ENCODE results near the gene XRCC1. TPM values are rescaled to one million over a fixed set of nuclear protein-coding genes. Genes with fewer than 3 reads are reported as not detected.

XRCC1 gene
- total RNA-seq, 6 experiments from 2014 or later, result 5.5 to 8.4 (median 7.5) TPM

DNA sequence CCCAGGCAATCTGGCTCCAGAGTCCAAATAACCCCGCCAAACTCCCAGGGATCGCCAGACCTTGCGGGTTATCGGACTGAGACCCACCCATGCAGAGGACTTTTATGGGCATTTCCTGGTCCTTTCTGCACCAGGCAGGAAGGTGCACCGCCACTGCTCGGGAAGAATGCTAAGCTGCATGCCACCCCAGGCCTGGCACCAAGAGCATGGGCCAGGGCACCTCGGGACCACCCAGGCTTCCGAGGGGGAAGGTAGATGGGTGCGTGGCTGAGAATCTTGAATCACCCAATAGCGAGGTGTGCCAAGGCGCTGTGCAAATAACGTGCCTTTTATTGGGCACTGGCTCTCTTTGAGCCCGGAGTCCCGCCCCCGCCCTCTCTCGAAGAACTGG lies 42.8 kb downstream of the XRCC1 start:
- Histone ChIP-seq H3K36me3 (no peaks in the 10 kb centered on the region), H3K27me3 (no peaks in the 10 kb centered on the region), H3K4me1 (peaks cover 0 to 8% (median 1%) of the 10 kb centered on the region in 4 donors), H3K9me3 (no peaks in the 10 kb centered on the region), H3K27ac (peak overlapping the region; percentile 64 to 77 (median 76)), H3K4me3 (peak overlapping the region; percentile 54 to 65 (median 65))
- intact Hi-C loops (cut with DNase I), result no loop called here
- DNase-seq (peak in 2 of 3 donors; percentile 63 to 77), ATAC-seq (peak in 3 of 4 donors; percentile 7 to 29 (median 21))
- WGBS (ENCODE audit: insufficient coverage, low coverage, low lambda C conversion rate, missing lambda C conversion rate), result 1% methylated on average over 14 of the region's 16 CpGs
- TF ChIP-seq POLR2A (IDR thresholded peaks at IDR 0.05), result no peak
- TF ChIP-seq, protein P1, sequence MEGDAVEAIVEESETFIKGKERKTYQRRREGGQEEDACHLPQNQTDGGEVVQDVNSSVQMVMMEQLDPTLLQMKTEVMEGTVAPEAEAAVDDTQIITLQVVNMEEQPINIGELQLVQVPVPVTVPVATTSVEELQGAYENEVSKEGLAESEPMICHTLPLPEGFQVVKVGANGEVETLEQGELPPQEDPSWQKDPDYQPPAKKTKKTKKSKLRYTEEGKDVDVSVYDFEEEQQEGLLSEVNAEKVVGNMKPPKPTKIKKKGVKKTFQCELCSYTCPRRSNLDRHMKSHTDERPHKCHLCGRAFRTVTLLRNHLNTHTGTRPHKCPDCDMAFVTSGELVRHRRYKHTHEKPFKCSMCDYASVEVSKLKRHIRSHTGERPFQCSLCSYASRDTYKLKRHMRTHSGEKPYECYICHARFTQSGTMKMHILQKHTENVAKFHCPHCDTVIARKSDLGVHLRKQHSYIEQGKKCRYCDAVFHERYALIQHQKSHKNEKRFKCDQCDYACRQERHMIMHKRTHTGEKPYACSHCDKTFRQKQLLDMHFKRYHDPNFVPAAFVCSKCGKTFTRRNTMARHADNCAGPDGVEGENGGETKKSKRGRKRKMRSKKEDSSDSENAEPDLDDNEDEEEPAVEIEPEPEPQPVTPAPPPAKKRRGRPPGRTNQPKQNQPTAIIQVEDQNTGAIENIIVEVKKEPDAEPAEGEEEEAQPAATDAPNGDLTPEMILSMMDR (IDR thresholded peaks at IDR 0.05), result no peak

DNA sequence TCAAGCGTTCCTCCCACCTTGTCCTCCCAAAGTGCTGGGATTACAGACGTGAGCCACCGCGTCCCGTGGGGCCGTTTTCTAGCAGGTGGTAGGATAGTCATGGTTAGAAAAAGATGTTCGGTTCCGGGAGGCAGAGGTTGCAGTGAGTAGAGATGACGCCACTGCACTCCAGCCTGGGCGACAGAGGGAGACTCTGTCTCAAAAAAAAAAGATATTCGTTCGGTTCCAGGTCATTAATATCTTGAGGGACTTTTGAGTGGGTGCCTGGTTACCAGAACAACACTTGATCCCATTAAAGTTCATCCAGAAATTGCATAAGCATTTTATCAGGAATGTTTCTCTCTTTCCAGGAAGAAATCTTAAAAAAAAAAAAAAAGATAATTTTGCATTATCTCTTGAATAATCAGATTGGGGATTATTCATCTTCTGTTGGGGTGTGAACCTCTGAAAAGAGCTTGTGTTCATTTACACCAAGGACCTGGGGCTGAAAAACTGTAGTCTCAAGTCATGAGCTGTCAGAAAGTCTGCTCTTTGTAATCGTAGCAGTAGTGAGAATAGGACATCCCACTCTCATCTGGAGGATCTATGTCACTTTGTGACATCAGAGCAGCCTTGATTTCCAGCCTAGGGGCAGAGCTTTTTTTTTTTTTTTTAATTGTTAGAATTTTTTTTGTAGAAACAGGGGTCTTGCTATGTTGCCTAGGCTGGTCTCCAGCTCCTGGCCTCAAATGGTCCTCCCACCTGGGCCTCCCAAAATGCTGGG lies 47.3 kb downstream of the XRCC1 start:
- 21% methylated on average over 13 of the region's 13 CpGs for WGBS (ENCODE audit: insufficient coverage, low coverage, low lambda C conversion rate, missing lambda C conversion rate)
- peak in 1 of 4 donors; percentile 6 for ATAC-seq
- DNase-seq, result no peak
- H3K36me3 ChIP-seq, result no peaks in the 10 kb centered on the region
- TF ChIP-seq, protein P1 (IDR thresholded peaks at IDR 0.05), result peak in 1 of 4 donors; percentile 27
- TF ChIP-seq POLR2A (IDR thresholded peaks at IDR 0.05), result no peak
- H3K4me1 ChIP-seq, result peaks cover 0 to 28% (median 8%) of the 10 kb centered on the region in 4 donors
- H3K9me3 ChIP-seq, result no peaks in the 10 kb centered on the region
- intact Hi-C loops (cut with DNase I), result no loop called here
- peak overlapping the region in 2 of 3 donors; percentile 89 to 90 for H3K4me3 ChIP-seq
- peak overlapping the region; percentile 48 to 80 (median 78) for H3K27ac ChIP-seq
- H3K27me3 ChIP-seq, result no peaks in the 10 kb centered on the region

DNA sequence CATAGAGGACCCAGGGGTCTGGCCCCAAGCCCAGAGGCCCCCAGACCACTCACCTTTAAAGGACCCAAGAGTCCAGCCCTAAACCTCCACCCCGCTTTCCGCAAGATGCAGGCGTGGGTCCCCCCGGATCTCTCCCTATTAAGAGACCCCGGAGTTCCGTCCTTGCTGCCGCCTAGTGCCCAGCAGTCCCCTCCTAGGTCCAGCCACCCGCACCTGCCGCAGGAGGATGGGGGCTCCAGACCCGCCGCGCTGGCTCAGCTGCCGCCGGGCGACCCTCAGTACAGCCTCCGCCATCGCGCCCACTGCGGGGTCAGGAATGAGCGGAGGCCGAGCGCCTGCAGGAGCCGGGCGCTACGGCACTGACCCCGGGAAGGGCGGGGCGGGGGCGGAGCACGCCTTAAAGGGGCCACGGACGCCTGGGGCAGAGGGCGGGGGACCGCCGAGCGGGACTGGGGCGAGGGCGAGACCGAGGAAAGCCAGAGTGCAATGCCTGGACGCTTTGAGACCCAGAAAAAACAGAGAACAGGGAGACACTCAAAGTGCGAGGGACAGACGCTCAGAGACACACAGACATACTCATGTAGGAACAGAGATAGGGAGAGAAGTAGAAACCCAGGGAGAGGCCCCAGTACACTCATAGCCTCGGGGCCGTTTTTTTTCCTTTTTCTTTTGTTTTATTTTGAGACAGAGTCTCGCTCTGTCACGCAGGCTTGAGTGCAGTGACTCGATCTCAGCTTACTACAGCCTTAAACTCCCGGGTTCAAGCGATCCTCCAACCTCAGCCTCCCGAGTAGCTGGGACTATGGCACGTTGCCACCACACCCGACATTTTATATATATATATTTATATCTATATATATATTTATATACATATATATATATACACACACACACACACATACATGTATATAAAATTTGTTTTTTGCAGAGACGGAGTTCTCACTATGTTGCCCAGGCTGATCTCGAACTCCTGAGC lies 48.2 kb downstream of the XRCC1 start, which contains the start of gene ETHE1:
Gene ETHE1, minus strand, starts transcription at position 318 of the 976 bp plus-strand sequence. Its CDS starts 24 bp downstream, at position 294.
- Histone ChIP-seq H3K27ac (peak within 1 kb of the TSS; percentile 48 to 80 (median 78)), H3K4me3 (peak within 1 kb of the TSS; percentile 55 to 90 (median 89)), H3K9me3 (no peaks in the 10 kb centered on the region), H3K27me3 (no peaks in the 10 kb centered on the region), H3K4me1 (peaks cover 0 to 28% (median 8%) of the 10 kb centered on the region in 4 donors), H3K36me3 (no peaks in the 10 kb centered on the region)
- DNase-seq, result peak; percentile 92 to 93 (median 92)
- peak; percentile 93 for TF ChIP-seq POLR2A (IDR thresholded peaks at IDR 0.05)
- TF ChIP-seq, protein P1 (IDR thresholded peaks at IDR 0.05), result no peak
- 6% methylated on average over 34 of the region's 54 CpGs for WGBS (ENCODE audit: insufficient coverage, low coverage, low lambda C conversion rate, missing lambda C conversion rate)
- peak; percentile 89 to 95 (median 92) for ATAC-seq
- intact Hi-C loops (cut with DNase I), result no loop called here

Measured in right lobe of liver (tissue), 6 donors.